Nephron progenitor cell (in vitro differentiated cells): ENCODE data around the gene TMEM212.

Source experiments
- DNase-seq: peaks from one replicate; pipeline ENCODE4 v3.0.0; 2021
- H3K27ac Mint-ChIP-seq: 2 replicates; pipeline ENCODE4 v1.8.0; 2021; ENCODE audit warnings: mild to moderate bottlenecking, moderate library complexity, mixed read lengths
- H3K27me3 Mint-ChIP-seq: 2 replicates; pipeline ENCODE4 v1.8.0; 2021; ENCODE audit warnings: mild to moderate bottlenecking, low read depth, mixed read lengths; ENCODE audit not compliant: poor library complexity
- H3K36me3 Mint-ChIP-seq: 2 replicates; pipeline ENCODE4 v1.8.0; 2021; ENCODE audit warnings: low read depth, mixed read lengths
- H3K4me1 Mint-ChIP-seq: 2 replicates; pipeline ENCODE4 v1.8.0; 2021; ENCODE audit warnings: mixed read lengths
- H3K4me3 Mint-ChIP-seq: 2 replicates; pipeline ENCODE4 v1.8.0; 2021; ENCODE audit warnings: mild to moderate bottlenecking, moderate library complexity, mixed read lengths
- H3K9me3 Mint-ChIP-seq: 2 replicates; pipeline ENCODE4 v1.8.0; 2021; ENCODE audit warnings: mild to moderate bottlenecking, moderate library complexity, mixed read lengths
- TF ChIP-seq, protein P1 (sequence below): fragments of 200-600 bp; sonication (generic); IDR thresholded peaks from 2 replicates; pipeline ENCODE4 v1.5.0; 2021; ENCODE audit warnings: antibody characterized with exemption

Gene TMEM212

DNA sequence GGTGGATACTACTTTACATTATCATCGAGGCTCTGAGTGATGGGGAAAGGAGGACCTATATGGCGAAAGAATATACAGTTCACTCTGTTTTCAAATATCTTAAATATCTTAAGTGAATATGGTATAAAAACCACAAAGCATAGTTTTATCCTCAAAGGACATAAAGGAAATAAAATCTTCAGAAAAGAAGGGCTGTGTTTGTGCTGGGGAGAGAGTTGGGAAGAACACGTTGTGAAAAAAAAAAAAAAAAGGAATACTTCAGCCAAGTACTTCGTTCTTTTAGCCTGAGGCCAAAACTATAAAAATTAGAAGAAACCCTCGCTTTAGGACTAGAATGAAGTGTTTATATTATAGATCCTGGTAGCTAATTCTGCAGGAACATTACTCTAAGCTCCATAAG is 10.2 kb upstream of the TMEM212 start:
- peaks cover 16% of the 10 kb centered on the region for H3K27me3 Mint-ChIP-seq
- TF ChIP-seq, protein P1, sequence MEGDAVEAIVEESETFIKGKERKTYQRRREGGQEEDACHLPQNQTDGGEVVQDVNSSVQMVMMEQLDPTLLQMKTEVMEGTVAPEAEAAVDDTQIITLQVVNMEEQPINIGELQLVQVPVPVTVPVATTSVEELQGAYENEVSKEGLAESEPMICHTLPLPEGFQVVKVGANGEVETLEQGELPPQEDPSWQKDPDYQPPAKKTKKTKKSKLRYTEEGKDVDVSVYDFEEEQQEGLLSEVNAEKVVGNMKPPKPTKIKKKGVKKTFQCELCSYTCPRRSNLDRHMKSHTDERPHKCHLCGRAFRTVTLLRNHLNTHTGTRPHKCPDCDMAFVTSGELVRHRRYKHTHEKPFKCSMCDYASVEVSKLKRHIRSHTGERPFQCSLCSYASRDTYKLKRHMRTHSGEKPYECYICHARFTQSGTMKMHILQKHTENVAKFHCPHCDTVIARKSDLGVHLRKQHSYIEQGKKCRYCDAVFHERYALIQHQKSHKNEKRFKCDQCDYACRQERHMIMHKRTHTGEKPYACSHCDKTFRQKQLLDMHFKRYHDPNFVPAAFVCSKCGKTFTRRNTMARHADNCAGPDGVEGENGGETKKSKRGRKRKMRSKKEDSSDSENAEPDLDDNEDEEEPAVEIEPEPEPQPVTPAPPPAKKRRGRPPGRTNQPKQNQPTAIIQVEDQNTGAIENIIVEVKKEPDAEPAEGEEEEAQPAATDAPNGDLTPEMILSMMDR = no peak
- H3K4me1 Mint-ChIP-seq = peaks cover 22% of the 10 kb centered on the region
- no peak overlapping the region for H3K4me3 Mint-ChIP-seq
- DNase-seq = no peak
- H3K36me3 Mint-ChIP-seq = no peaks in the 10 kb centered on the region
- no peaks in the 10 kb centered on the region for H3K9me3 Mint-ChIP-seq
- no peak overlapping the region for H3K27ac Mint-ChIP-seq

DNA sequence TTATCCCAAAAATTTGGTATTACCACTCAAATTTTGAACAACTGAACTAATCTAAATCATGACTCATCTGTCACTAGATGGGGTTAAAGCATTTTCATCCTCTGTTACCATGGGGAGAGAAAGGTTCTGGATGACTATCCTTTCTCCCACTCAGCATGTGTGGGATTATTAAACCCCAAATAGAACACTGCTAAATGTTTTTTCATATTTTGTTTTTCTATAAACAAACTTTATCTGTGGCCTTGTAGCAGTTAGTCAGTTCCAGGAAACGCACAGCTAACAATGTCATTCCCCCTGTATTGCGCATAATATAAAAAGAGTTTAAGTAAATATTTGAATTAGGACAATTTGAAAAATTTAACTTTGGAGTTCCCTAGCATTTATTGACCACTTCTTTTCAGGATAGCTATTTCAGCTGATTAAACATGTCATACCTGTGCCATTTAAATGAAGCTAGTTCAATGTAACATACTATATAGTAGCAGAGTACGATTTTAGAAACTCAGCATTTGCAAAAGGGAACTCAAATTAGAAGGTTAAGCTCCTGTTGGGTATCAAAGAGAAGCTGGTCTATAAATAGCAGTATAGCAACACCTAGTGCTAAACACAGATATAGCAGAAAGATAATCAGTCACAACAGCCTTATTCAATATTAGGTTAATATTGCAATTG is 9.2 kb upstream of the TMEM212 start:
- no peaks in the 10 kb centered on the region for H3K9me3 Mint-ChIP-seq
- no peak for DNase-seq
- no peaks in the 10 kb centered on the region for H3K36me3 Mint-ChIP-seq
- H3K4me3 Mint-ChIP-seq = no peak overlapping the region
- TF ChIP-seq, protein P1 = peak; percentile 35
- H3K4me1 Mint-ChIP-seq = peaks cover 31% of the 10 kb centered on the region
- H3K27me3 Mint-ChIP-seq = peaks cover 16% of the 10 kb centered on the region
- no peak overlapping the region for H3K27ac Mint-ChIP-seq

DNA sequence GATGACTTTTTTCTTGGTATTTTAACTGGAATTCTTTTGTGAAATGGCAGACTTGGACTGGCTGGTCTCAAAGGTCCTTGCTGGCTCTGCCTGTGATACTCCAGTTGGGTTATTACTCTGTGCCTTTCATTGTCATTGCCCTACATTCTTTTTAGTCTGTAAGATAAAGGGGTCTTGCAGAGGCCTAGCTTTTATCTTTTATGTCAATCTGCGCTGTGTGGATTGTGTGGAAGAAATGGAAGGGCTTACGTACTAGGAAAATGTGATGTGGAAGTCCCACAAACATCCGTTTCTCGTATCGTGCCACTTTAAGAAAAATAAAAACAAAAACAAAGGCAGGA is 8.7 kb upstream of the TMEM212 start:
- H3K27me3 Mint-ChIP-seq = peaks cover 13% of the 10 kb centered on the region
- TF ChIP-seq, protein P1 = no peak
- peaks cover 32% of the 10 kb centered on the region for H3K4me1 Mint-ChIP-seq
- no peak overlapping the region for H3K4me3 Mint-ChIP-seq
- no peaks in the 10 kb centered on the region for H3K9me3 Mint-ChIP-seq
- no peaks in the 10 kb centered on the region for H3K36me3 Mint-ChIP-seq
- no peak overlapping the region for H3K27ac Mint-ChIP-seq
- DNase-seq = no peak

DNA sequence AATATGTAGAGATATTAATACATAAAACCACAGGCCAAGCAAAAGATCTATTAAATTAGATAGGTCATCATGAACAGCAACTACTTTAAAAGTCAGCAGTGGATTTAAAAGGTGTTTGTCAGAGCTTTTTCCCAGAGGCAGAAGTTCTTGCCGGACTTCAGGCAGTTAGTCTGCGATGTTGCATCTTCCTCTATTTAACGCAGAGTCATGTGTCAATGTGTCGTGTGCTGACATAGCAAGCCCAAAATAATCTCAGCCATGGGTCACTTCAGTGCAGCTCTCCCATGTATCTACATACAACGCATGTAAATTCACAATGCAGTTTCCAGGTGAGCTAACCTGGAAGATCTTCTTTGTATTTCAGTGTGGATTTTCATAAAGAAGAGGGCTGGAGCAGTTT is 8.0 kb upstream of the TMEM212 start:
- Mint-ChIP-seq H3K9me3 (no peaks in the 10 kb centered on the region), H3K4me3 (no peak overlapping the region), H3K27ac (no peak overlapping the region), H3K4me1 (peaks cover 33% of the 10 kb centered on the region), H3K27me3 (peaks cover 13% of the 10 kb centered on the region), H3K36me3 (no peaks in the 10 kb centered on the region)
- no peak for DNase-seq
- TF ChIP-seq, protein P1 = no peak

DNA sequence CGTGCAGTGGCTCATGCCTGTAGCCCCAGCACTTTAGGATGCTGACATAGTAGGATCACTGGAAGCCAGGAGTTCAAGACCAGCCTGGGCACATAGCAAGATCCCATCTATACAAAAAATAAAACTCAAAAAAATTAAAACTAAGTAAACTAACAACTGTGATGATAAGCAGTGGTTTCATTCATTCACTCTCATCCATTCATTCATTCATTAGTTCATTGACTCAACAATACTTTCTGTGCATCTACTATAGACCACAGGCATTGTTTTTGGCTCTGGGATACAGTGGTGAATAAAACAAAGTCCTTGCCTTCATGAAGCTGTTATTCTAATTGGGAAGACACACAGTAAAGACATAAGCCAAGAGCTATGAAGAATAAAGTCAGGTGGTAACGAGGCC is 7.5 kb upstream of the TMEM212 start:
- H3K27me3 Mint-ChIP-seq = peaks cover 13% of the 10 kb centered on the region
- H3K4me3 Mint-ChIP-seq = no peak overlapping the region
- no peak for DNase-seq
- H3K27ac Mint-ChIP-seq = no peak overlapping the region
- H3K4me1 Mint-ChIP-seq = peaks cover 34% of the 10 kb centered on the region
- no peaks in the 10 kb centered on the region for H3K36me3 Mint-ChIP-seq
- H3K9me3 Mint-ChIP-seq = no peaks in the 10 kb centered on the region
- TF ChIP-seq, protein P1 = no peak

DNA sequence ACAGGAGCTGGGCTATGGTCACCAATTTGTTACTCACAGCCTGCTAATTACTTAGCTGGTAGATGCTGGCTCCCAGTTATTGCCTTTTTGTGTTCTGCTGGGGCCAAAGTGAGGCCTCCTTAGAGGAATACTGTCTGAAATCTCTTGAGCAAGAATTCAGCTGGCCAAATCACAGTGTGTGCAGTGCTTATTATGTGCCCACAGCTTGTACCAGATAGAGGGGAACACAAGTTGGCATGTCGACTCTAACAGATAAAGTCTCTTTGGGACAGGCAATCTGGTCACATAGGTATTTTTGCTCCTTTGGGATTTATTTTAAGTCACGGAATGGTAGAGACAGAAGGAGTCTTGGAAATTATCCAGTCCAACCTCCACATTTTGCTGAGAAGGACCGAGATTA is 6.3 kb upstream of the TMEM212 start:
- no peak overlapping the region for H3K4me3 Mint-ChIP-seq
- H3K36me3 Mint-ChIP-seq = no peaks in the 10 kb centered on the region
- no peak for DNase-seq
- H3K4me1 Mint-ChIP-seq = peaks cover 46% of the 10 kb centered on the region
- TF ChIP-seq, protein P1 = no peak
- H3K27ac Mint-ChIP-seq = no peak overlapping the region
- H3K9me3 Mint-ChIP-seq = no peaks in the 10 kb centered on the region
- peaks cover 16% of the 10 kb centered on the region for H3K27me3 Mint-ChIP-seq
